Tibial artery (tissue), 4 donors: Measurements from ENCODE around the gene CLSTN1.
"Not testable (repeated sequence)": the region's sequence is repeated elsewhere in the genome, so short reads cannot be mapped to it uniquely, and the experiment has no call there.

Experiments used
- DNase-seq, 2 donors: peaks; one replicate each; pipeline ENCODE4 v3.0.0-alpha.2; 2019
- H3K27ac ChIP-seq, 2 donors: fragments of 200-600 bp; sonication (generic) in 1 of 2; 1 replicate in 1 of 2; 2 replicates in 1 of 2; pipeline ENCODE4 v1.5.1; 2018 to 2019; ENCODE audit warnings: mild to moderate bottlenecking in 1 of 2
- H3K27me3 ChIP-seq, 2 donors: fragments of 200-600 bp; sonication (generic) in 1 of 2; one replicate each; pipeline versions ENCODE4 v1.5.1 to v1.6.0; 2016 to 2019
- H3K36me3 ChIP-seq, 3 donors: fragments of 200-600 bp; sonication (generic) in 2 of 3; one replicate each; pipeline ENCODE4 v1.5.1; 2016 to 2019; ENCODE audit warnings: mild to moderate bottlenecking in 2 of 3
- H3K4me1 ChIP-seq, 4 donors: fragments of 200-600 bp; sonication (generic) in 2 of 4; 1 replicate in 3 of 4; 2 replicates in 1 of 4; pipeline ENCODE4 v1.5.1; 2016 to 2019
- H3K4me3 ChIP-seq, 2 donors: fragments of 200-600 bp; sonication (generic) in 1 of 2; 1 replicate in 1 of 2; 2 replicates in 1 of 2; pipeline ENCODE4 v1.5.1; 2018 to 2019; ENCODE audit warnings: mild to moderate bottlenecking in 2 of 2
- H3K9me3 ChIP-seq, 3 donors: fragments of 200-600 bp; sonication (generic) in 1 of 3; one replicate each; pipeline ENCODE4 v1.5.1; 2016 to 2019
- intact Hi-C: fragments of 100-400 bp; cut with DNase I; formaldehyde crosslinking; loops from one replicate; pipeline ENCODE4 v1.15.0; 2023; ENCODE audit warnings: low total_unique reads
- TF ChIP-seq, protein P1 (sequence below), 2 experiments: fragments of 200-600 bp in 1 of 2; fragments of 450-650 bp in 1 of 2; IDR thresholded peaks; one replicate each; pipeline ENCODE4 v1.5.1; 2017 to 2019; ENCODE audit warnings: antibody characterized with exemption in 2 of 2, mild to moderate bottlenecking in 1 of 2, moderate library complexity in 1 of 2

The CLSTN1 gene

DNA sequence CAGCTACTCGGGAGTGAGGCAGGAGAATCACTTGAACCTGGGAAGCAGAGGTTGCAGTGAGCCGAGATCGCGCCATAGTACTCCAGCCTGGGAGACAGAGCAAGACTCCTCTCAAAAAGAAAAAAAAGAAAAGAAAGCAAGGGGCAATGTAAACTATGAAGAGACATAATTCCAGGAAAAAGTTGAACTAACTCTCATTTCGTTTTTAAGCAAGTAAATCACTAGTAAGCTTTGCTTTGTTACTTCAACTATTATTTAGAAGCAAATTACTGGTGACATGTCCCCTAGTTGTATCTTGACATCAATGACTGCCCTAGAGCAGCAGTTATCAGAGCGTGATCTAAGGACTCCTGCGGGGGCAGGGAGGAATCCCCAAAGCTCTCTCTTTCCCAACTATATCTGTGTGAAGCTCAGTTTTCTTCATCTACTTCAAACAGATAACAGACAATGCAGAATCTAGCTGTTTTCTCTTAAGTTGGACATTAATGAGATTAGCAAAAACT is 18.7 kb downstream of the CLSTN1 start:
- TF ChIP-seq, protein P1, sequence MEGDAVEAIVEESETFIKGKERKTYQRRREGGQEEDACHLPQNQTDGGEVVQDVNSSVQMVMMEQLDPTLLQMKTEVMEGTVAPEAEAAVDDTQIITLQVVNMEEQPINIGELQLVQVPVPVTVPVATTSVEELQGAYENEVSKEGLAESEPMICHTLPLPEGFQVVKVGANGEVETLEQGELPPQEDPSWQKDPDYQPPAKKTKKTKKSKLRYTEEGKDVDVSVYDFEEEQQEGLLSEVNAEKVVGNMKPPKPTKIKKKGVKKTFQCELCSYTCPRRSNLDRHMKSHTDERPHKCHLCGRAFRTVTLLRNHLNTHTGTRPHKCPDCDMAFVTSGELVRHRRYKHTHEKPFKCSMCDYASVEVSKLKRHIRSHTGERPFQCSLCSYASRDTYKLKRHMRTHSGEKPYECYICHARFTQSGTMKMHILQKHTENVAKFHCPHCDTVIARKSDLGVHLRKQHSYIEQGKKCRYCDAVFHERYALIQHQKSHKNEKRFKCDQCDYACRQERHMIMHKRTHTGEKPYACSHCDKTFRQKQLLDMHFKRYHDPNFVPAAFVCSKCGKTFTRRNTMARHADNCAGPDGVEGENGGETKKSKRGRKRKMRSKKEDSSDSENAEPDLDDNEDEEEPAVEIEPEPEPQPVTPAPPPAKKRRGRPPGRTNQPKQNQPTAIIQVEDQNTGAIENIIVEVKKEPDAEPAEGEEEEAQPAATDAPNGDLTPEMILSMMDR (IDR thresholded peaks at IDR 0.05), result no peak
- Histone ChIP-seq H3K27ac (no peak overlapping the region), H3K36me3 (no peaks in the 10 kb centered on the region), H3K4me1 (peaks cover 0 to 22% (median 4%) of the 10 kb centered on the region in 4 donors), H3K4me3 (no peak overlapping the region), H3K27me3 (no peaks in the 10 kb centered on the region), H3K9me3 (no peaks in the 10 kb centered on the region)
- peak in 1 of 2 donors; percentile 7 for DNase-seq
- intact Hi-C loops, result no loop called here

DNA sequence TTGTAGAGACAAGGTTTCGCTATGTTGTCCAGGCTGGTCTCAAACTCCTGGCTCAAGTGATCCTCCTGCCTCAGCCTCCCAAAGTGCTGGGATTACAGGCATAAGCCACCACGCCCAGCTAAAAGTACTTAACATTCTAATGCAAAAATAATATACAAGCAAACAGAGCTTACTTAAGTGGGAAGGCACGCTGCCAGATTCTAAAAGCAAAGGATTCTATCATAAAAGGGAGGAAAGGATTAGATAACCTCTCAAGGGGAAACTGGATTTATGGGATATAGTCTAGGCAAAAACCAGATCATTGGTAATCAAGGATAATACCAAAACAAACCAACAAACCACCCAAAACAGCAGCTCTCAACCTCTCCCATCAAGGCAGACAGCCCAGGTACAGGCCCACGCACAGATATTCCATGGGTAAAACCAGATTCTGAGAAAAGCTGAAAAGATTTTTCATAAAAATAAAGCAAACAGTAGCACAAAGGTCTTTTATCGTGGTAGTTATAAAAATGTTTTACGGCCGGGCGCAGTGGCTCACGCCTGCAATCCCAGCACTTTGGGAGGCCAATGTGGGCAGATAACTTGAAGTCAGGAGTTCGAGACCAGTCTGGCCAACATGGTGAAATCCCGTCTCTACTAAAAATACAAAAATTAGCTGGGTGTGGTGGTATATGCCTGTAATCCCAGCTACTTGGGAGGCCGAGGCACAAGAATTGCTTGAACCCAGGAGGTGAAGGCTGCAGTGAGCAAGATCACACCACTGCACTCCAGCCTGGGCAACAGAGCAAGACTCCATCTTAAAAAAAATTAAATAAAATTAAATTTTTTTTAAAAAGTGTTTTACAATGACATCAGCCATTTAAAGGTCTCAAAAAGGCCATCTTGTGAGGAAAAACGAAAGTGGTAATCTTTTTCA is 20.5 kb downstream of the CLSTN1 start:
- H3K27me3 ChIP-seq, intact Hi-C loops, H3K27ac ChIP-seq, H3K4me3 ChIP-seq, H3K9me3 ChIP-seq, DNase-seq, H3K36me3 ChIP-seq: not testable (repeated sequence)
- peaks cover 0 to 22% (median 10%) of the 10 kb centered on the region in 4 donors for H3K4me1 ChIP-seq

DNA sequence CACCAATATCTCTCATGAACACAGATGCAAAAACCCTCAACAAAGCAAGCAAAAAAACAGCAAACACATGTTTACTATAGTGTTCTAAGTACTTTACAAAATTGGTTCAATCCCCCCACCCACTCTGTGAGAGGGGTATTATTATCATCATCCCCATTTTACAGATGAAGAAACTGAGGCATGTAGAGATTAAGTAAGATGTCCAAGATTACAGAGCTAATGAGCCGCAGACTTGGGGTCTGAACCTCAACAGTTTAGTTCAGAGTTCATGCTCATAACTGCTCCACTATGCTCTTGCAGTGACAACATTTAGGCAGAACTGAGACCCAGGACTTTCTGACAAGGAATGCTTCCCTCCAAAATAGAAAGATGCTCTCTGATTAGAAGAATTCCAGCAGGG is 21.9 kb downstream of the CLSTN1 start:
- DNase-seq, result no peak
- Histone ChIP-seq H3K4me1 (peaks cover 0 to 29% (median 15%) of the 10 kb centered on the region in 4 donors), H3K4me3 (no peak overlapping the region), H3K36me3 (no peaks in the 10 kb centered on the region), H3K9me3 (no peaks in the 10 kb centered on the region), H3K27me3 (no peaks in the 10 kb centered on the region), H3K27ac (no peak overlapping the region)
- TF ChIP-seq, protein P1 (IDR thresholded peaks at IDR 0.05), result no peak
- intact Hi-C loops, result no loop called here

DNA sequence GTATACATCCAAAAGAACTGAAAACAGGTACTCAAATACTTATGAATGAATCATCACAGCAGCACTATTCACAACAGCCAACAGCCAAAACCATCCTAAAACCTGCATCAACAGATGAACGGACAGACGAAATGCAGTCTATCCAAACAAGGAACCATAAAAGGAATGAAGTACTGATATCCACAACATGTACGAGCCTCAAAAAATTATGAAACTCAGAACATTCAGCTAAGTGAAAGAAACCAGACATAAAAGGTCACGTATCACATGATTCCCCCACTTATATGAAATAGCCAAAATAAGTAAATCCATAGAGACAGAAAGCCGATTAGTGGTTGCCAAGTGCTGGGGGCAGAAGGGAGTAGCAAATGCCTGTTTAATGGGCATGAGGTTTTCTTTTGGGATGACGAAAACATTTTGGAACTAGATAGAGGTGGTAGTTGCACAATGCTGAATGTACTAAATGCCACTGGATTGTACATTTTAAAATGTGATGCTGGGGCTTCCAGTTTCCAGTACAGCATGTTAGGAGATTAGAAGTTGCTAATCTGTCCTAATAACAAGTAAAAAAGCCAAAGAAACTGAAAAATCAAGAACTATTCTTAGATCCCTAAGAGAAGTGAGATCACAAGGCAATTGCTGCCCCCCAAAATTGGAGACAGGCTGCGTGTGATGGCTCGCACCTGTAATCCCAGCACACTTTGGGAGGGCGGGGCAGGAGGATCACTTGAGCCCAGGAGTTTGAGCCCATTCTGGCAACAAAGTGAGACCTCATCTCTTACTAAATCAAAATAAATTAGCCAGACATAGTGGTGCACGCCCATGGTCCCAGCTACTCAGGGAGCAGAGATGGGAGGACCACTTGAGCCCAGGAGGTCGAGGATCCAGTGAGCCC is 25.3 kb downstream of the CLSTN1 start:
- intact Hi-C loops, result no loop called here
- TF ChIP-seq, protein P1 (IDR thresholded peaks at IDR 0.05), result no peak
- peak in 1 of 2 donors; percentile 44 for DNase-seq
- H3K4me3 ChIP-seq, result peak overlapping the region in 1 of 2 donors; percentile 36
- peaks cover 0 to 31% (median 17%) of the 10 kb centered on the region in 4 donors for H3K4me1 ChIP-seq
- H3K27me3 ChIP-seq, result no peaks in the 10 kb centered on the region
- H3K27ac ChIP-seq, result peak overlapping the region; percentile 10 to 57
- H3K36me3 ChIP-seq, result no peaks in the 10 kb centered on the region
- no peaks in the 10 kb centered on the region for H3K9me3 ChIP-seq

DNA sequence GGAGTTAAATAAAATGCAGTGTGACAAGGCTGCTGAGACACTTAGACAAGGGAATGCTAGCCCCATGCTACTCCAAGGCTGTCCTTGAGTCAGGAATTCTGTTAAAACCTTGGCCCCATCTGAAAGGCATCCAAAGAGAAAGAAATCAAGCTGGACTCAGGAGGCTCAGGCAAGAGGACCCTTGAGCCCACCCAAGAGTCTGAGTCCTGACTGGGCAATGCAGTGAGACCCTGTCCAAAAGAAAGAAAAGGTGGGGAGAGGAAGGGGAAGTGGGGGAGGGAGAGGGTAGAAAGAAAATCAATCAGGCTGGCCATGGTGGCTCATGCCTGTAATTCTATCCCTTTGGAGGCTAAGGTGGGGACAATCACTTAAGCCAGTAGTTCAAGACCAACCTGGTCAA is 26.7 kb downstream of the CLSTN1 start:
- TF ChIP-seq, protein P1 (IDR thresholded peaks at IDR 0.05), result no peak
- H3K27me3 ChIP-seq, result no peaks in the 10 kb centered on the region
- H3K27ac ChIP-seq, result no peak overlapping the region
- H3K4me1 ChIP-seq, result peaks cover 0 to 38% (median 18%) of the 10 kb centered on the region in 4 donors
- intact Hi-C loops, result no loop called here
- peak in 1 of 2 donors; percentile 11 for DNase-seq
- no peaks in the 10 kb centered on the region for H3K9me3 ChIP-seq
- H3K4me3 ChIP-seq, result no peak overlapping the region
- no peaks in the 10 kb centered on the region for H3K36me3 ChIP-seq
